Activated CD8-positive, alpha-beta T cell treated with anti-CD3 and anti-CD28 coated beads for 36 hours (primary cell): ENCODE data around the gene TSPYL6. TPM values are rescaled to one million over a fixed set of nuclear protein-coding genes. Genes with fewer than 3 reads are reported as not detected.
"Not testable (repeated sequence)": the region's sequence is repeated elsewhere in the genome, so short reads cannot be mapped to it uniquely, and the experiment has no call there.

Experiments used
- ATAC-seq: fragments of 200-7000 bp; cut with Tn5 transposase; one replicate; pipeline ENCODE4 v1.10.0; 2021; ENCODE audit warnings: mild to moderate bottlenecking, moderate library complexity
- CTCF ChIA-PET: fragments of 350-600 bp; sonication (Branson Sonifier 250); formaldehyde crosslinking; loops from one replicate; lab custom pipeline; 2021; ENCODE audit warnings: antibody characterized with exemption; lab: Charles Lee
- POLR2A ChIA-PET: fragments of 350-600 bp; sonication (Branson Sonifier 250); formaldehyde crosslinking; loops from one replicate; lab custom pipeline; 2021; ENCODE audit warnings: antibody characterized with exemption; lab: Charles Lee
- DNase-seq: peaks from one replicate; pipeline ENCODE4 v3.0.0-alpha.2; 2020
- H3K27ac Mint-ChIP-seq: one replicate; pipeline ENCODE4 v1.8.0; 2021; ENCODE audit warnings: mild to moderate bottlenecking, mixed read lengths
- H3K27me3 Mint-ChIP-seq: one replicate; pipeline ENCODE4 v1.8.0; 2021; ENCODE audit warnings: mixed read lengths
- H3K36me3 Mint-ChIP-seq: one replicate; pipeline ENCODE4 v1.8.0; 2021; ENCODE audit warnings: low read depth, mixed read lengths
- H3K4me1 Mint-ChIP-seq: one replicate; pipeline ENCODE4 v1.8.0; 2021; ENCODE audit warnings: low read depth, mixed read lengths
- H3K4me3 Mint-ChIP-seq: one replicate; pipeline ENCODE4 v1.8.0; 2021; ENCODE audit warnings: mild to moderate bottlenecking, moderate library complexity, mixed read lengths
- H3K9me3 Mint-ChIP-seq: one replicate; pipeline ENCODE4 v1.8.0; 2021; ENCODE audit warnings: mixed read lengths
- intact Hi-C: fragments of 100-400 bp; cut with micrococcal nuclease; formaldehyde crosslinking; loops from one replicate; pipeline ENCODE4 v1.10.0; 2022
- total RNA-seq, 2 experiments: library from RNA; stranded (reverse); gene quantifications; one replicate each; pipeline ENCODE4 v1.2.3, GENCODE V29; 2021
- TF ChIP-seq, protein P1 (sequence below): fragments of 200-600 bp; IDR thresholded peaks from one replicate; pipeline ENCODE4 v1.8.0; 2022; ENCODE audit warnings: antibody characterized with exemption, mild to moderate bottlenecking

Gene TSPYL6
- total RNA-seq, 2 experiments from 2014 or later: not detected

DNA sequence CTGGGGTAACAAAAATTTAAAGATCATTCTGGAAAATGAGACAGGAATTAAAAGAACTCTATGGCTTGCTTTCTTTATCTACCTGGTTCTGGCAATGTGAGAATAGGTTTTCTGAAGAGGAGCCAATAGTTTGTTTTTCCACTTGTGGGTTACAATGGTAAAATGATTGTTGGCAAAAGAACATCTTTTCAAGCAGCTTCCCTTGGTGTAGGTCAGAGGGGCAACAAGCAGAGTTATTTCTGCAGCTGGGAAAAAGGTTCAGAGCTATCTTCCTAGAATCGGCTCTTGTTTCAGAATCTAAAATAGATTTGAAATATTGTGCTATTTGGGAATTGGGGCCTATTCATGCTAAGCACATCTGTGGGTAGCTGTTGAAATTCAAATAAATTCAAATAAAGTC, 11.5 kb upstream of the TSPYL6 start:
- POLR2A ChIA-PET: no interaction called here
- DNase-seq: no peak
- intact Hi-C loops: no loop called here
- ATAC-seq: no peak
- CTCF ChIA-PET: interaction anchor here (0.6 kb wide), 1 partner anchor 478 kb away, joined by 3 read pairs; no protein-coding TSS in a partner anchor
- TF ChIP-seq, protein P1, sequence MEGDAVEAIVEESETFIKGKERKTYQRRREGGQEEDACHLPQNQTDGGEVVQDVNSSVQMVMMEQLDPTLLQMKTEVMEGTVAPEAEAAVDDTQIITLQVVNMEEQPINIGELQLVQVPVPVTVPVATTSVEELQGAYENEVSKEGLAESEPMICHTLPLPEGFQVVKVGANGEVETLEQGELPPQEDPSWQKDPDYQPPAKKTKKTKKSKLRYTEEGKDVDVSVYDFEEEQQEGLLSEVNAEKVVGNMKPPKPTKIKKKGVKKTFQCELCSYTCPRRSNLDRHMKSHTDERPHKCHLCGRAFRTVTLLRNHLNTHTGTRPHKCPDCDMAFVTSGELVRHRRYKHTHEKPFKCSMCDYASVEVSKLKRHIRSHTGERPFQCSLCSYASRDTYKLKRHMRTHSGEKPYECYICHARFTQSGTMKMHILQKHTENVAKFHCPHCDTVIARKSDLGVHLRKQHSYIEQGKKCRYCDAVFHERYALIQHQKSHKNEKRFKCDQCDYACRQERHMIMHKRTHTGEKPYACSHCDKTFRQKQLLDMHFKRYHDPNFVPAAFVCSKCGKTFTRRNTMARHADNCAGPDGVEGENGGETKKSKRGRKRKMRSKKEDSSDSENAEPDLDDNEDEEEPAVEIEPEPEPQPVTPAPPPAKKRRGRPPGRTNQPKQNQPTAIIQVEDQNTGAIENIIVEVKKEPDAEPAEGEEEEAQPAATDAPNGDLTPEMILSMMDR: no peak
- no peak overlapping the region for H3K4me3 Mint-ChIP-seq
- no peaks in the 10 kb centered on the region for H3K36me3 Mint-ChIP-seq
- H3K27ac Mint-ChIP-seq: no peak overlapping the region
- H3K4me1 Mint-ChIP-seq: peaks cover 12% of the 10 kb centered on the region
- peaks cover 7% of the 10 kb centered on the region for H3K9me3 Mint-ChIP-seq
- no peaks in the 10 kb centered on the region for H3K27me3 Mint-ChIP-seq

DNA sequence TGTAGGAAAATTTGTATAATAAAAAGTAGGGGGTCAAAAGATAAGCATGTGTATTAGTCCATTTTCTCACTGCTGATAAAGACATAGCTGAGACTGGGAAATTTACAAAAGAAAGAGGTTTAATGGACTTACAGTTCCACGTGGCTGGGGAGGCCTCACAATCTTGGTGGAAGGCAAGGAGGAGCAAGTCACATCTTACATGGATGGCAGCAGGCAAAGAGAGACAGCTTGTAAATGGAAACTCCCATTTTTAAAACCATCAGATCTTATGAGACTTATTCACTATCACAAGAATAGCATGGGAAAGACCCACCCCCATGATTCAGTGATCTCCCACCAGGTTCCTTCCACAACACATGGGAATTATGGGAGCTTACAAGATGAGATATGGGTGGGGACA, 9.1 kb upstream of the TSPYL6 start:
- DNase-seq, POLR2A ChIA-PET, H3K9me3 Mint-ChIP-seq, intact Hi-C loops, ATAC-seq, H3K4me3 Mint-ChIP-seq, CTCF ChIA-PET, H3K36me3 Mint-ChIP-seq, H3K27ac Mint-ChIP-seq, H3K4me1 Mint-ChIP-seq, H3K27me3 Mint-ChIP-seq: not testable (repeated sequence)

DNA sequence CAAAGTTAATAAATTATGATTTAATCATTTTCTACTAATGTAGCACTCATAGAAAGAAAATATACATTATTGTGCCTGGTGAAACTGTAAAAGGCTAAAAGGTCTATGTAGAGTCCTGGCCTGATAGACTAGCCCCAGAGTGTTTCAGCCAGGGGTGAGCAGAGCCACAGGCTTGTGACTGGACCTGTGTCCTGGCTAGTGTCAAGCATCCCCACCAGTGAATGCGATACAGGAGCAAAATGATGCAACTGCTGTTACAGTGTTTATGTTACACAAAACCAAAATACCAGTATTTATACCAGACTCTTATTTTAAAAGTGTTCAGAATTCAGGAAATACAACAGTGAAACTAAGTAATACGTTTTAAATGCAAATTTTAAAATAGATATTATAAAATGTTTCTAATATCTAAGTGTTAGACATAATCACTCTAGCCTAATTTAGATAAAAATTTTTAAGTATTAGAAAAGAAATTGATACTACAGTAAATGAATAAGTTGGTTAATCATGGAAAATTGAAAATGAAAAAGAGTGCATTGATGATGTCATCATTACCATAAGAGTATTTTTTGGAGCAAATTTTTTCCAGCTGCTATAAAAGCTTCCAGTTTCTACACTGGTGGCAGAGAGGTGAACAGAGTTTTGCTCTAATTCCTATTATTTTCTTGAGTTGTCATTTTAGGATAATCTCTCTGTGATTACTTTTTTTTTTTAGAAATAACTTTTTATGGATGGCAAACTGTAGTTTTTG, 6.2 kb upstream of the TSPYL6 start:
- Mint-ChIP-seq H3K27ac (no peak overlapping the region), H3K4me3 (no peak overlapping the region), H3K36me3 (no peaks in the 10 kb centered on the region), H3K4me1 (no peaks in the 10 kb centered on the region), H3K27me3 (no peaks in the 10 kb centered on the region), H3K9me3 (peaks cover 7% of the 10 kb centered on the region)
- TF ChIP-seq, protein P1: no peak
- ATAC-seq: no peak
- ChIA-PET POLR2A (no interaction called here), CTCF (no interaction called here)
- intact Hi-C loops: no loop called here
- no peak for DNase-seq

DNA sequence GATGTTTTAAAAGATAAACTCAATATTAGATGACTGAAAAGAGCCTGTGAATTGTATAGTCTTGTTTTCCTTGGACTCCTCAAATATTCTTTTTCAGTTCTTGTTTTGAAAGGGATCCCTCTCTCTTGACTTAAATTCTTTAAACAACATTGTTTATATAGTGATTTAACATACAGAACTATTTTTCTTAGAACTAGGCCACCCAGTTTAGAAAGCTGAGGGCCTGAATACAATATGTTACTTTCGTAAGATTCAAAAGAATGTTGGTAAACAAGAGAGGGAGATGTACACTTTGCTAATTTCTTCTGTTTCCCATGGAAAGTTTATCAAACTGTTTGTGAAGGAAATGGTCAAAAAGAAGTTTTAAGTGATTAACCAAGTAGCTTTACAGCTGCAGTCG, 5.5 kb upstream of the TSPYL6 start:
- no peaks in the 10 kb centered on the region for H3K27me3 Mint-ChIP-seq
- POLR2A ChIA-PET: no interaction called here
- CTCF ChIA-PET: no interaction called here

DNA sequence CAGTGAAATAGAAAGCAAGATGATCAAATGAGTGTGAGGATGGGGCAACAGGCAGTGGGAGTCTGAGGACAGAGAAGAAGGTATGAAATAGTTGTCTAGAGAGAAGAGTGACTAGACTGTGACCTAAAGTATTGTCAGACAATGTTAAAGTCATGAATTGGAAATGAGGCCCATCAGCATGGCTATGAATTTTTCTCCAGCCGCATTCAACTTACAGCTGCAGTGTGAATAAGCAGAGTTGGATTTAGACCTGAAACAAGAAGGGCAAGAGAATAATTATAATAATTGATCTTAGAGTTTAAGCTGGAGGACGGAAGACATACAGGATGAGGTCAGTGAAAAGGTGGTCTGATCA, 4.2 kb upstream of the TSPYL6 start:
- H3K27me3 Mint-ChIP-seq: no peaks in the 10 kb centered on the region
- ChIA-PET CTCF (interaction anchor here (1.0 kb wide), 1 partner anchor 41 kb away, joined by 3 read pairs; no protein-coding TSS in a partner anchor), POLR2A (no interaction called here)
- DNase-seq (no peak), ATAC-seq (no peak)
- TF ChIP-seq, protein P1: no peak
- H3K9me3 Mint-ChIP-seq: peaks cover 7% of the 10 kb centered on the region
- no peak overlapping the region for H3K27ac Mint-ChIP-seq
- intact Hi-C loops: no loop called here
- no peak overlapping the region for H3K4me3 Mint-ChIP-seq
- H3K36me3 Mint-ChIP-seq: no peaks in the 10 kb centered on the region
- H3K4me1 Mint-ChIP-seq: no peaks in the 10 kb centered on the region

More for the DNA sequence above, 5.5 kb upstream of the TSPYL6 start:
- H3K27ac Mint-ChIP-seq: no peak overlapping the region
- H3K4me3 Mint-ChIP-seq: no peak overlapping the region
- no peaks in the 10 kb centered on the region for H3K4me1 Mint-ChIP-seq
- intact Hi-C loops: no loop called here
- ATAC-seq (no peak), DNase-seq (no peak)
- H3K9me3 Mint-ChIP-seq: peaks cover 7% of the 10 kb centered on the region
- H3K36me3 Mint-ChIP-seq: no peaks in the 10 kb centered on the region
- TF ChIP-seq, protein P1: no peak
